ENCODE data around the gene ASTN1. TPM values are rescaled to one million over a fixed set of nuclear protein-coding genes. Genes with fewer than 3 reads are reported as not detected.

ASTN1 gene
- total RNA-seq, 1 experiment from 2014 or later = not detected

GRCh38 chr1:177142791-177143271 lies 21.7 kb downstream of the ASTN1 start:
- CTCF ChIA-PET = no interaction called here
- intact Hi-C loops (cut with micrococcal nuclease) = no loop called here
- H3K9me2 ChIP-seq (replicated peaks; ENCODE audit: low read length) = no peaks in the 10 kb centered on the region

GRCh38 chr1:177142010-177142409 lies 22.5 kb downstream of the ASTN1 start:
- ChIA-PET CTCF (no interaction called here), POLR2A (ENCODE audit: unreplicated experiment) (no interaction called here)
- H3F3A ChIP-seq (ENCODE audit: low read length, unreplicated experiment) = no peaks in the 10 kb centered on the region
- no peaks in the 10 kb centered on the region for H3K4me1 ChIP-seq (ENCODE audit: insufficient read depth, low read length)
- no peak overlapping the region for H3K9ac ChIP-seq (ENCODE audit: low read length)
- no peaks in the 10 kb centered on the region for H3K9me3 ChIP-seq (ENCODE audit: low read length)
- BruUV-seq (replicated peaks) = no TSS peak
- H3K27ac ChIP-seq (ENCODE audit: low read length) = no peak overlapping the region
- no peak overlapping the region for H3K4me3 ChIP-seq (ENCODE audit: low read length)
- DNase-seq (no peak), ATAC-seq (no peak)
- H4K20me1 ChIP-seq (ENCODE audit: low read length) = no peaks in the 10 kb centered on the region
- no peaks in the 10 kb centered on the region for H3K9me2 ChIP-seq (replicated peaks; ENCODE audit: low read length)
- no peaks in the 10 kb centered on the region for H3K36me3 ChIP-seq (ENCODE audit: low read depth, low read length)
- H3K79me2 ChIP-seq (ENCODE audit: low read length) = no peaks in the 10 kb centered on the region
- intact Hi-C loops (cut with micrococcal nuclease) = no loop called here
- TF ChIP-seq, protein P1, sequence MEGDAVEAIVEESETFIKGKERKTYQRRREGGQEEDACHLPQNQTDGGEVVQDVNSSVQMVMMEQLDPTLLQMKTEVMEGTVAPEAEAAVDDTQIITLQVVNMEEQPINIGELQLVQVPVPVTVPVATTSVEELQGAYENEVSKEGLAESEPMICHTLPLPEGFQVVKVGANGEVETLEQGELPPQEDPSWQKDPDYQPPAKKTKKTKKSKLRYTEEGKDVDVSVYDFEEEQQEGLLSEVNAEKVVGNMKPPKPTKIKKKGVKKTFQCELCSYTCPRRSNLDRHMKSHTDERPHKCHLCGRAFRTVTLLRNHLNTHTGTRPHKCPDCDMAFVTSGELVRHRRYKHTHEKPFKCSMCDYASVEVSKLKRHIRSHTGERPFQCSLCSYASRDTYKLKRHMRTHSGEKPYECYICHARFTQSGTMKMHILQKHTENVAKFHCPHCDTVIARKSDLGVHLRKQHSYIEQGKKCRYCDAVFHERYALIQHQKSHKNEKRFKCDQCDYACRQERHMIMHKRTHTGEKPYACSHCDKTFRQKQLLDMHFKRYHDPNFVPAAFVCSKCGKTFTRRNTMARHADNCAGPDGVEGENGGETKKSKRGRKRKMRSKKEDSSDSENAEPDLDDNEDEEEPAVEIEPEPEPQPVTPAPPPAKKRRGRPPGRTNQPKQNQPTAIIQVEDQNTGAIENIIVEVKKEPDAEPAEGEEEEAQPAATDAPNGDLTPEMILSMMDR (conservative IDR thresholded peaks at IDR 0.05; ENCODE audit: low read depth, low read length) = no peak
- no peak for TF ChIP-seq EZH2phosphoT487 (IDR thresholded peaks at IDR 0.05; ENCODE audit: borderline replicate concordance, low read length)
- TF ChIP-seq EZH2 (IDR thresholded peaks at IDR 0.05; ENCODE audit: low read length, unreplicated experiment) = no peak
- no peaks in the 10 kb centered on the region for H3K27me3 ChIP-seq (ENCODE audit: low read length)
- H3K4me2 ChIP-seq (ENCODE audit: low read length) = no peak overlapping the region
- no peak overlapping the region for H2AFZ ChIP-seq (ENCODE audit: low read length)

More at GRCh38 chr1:177142791-177143271, 21.7 kb downstream of the ASTN1 start:
- H3K36me3 ChIP-seq (ENCODE audit: low read depth, low read length) = no peaks in the 10 kb centered on the region
- POLR2A ChIA-PET (ENCODE audit: unreplicated experiment) = no interaction called here
- BruUV-seq (replicated peaks) = no TSS peak
- no peaks in the 10 kb centered on the region for H3K9me3 ChIP-seq (ENCODE audit: low read length)
- TF ChIP-seq EZH2 (IDR thresholded peaks at IDR 0.05; ENCODE audit: low read length, unreplicated experiment) (no peak), EZH2phosphoT487 (IDR thresholded peaks at IDR 0.05; ENCODE audit: borderline replicate concordance, low read length) (no peak)
- TF ChIP-seq, protein P1 (conservative IDR thresholded peaks at IDR 0.05; ENCODE audit: low read depth, low read length) = no peak
- H3K4me1 ChIP-seq (ENCODE audit: insufficient read depth, low read length) = no peaks in the 10 kb centered on the region
- H3K27ac ChIP-seq (ENCODE audit: low read length) = no peak overlapping the region
- no peaks in the 10 kb centered on the region for H3K79me2 ChIP-seq (ENCODE audit: low read length)
- no peaks in the 10 kb centered on the region for H3F3A ChIP-seq (ENCODE audit: low read length, unreplicated experiment)
- H3K4me2 ChIP-seq (ENCODE audit: low read length) = no peak overlapping the region
- H4K20me1 ChIP-seq (ENCODE audit: low read length) = no peaks in the 10 kb centered on the region
- ATAC-seq = no peak
- H2AFZ ChIP-seq (ENCODE audit: low read length) = no peak overlapping the region
- DNase-seq = no peak
- H3K9ac ChIP-seq (ENCODE audit: low read length) = no peak overlapping the region
- H3K27me3 ChIP-seq (ENCODE audit: low read length) = no peaks in the 10 kb centered on the region
- H3K4me3 ChIP-seq (ENCODE audit: low read length) = no peak overlapping the region

GRCh38 chr1:177138347-177138746 lies 26.2 kb downstream of the ASTN1 start:
- TF ChIP-seq EZH2phosphoT487 (IDR thresholded peaks at IDR 0.05; ENCODE audit: borderline replicate concordance, low read length) (no peak), EZH2 (IDR thresholded peaks at IDR 0.05; ENCODE audit: low read length, unreplicated experiment) (no peak)
- TF ChIP-seq, protein P1 (conservative IDR thresholded peaks at IDR 0.05; ENCODE audit: low read depth, low read length) = no peak
- H3K4me1 ChIP-seq (ENCODE audit: insufficient read depth, low read length) = no peaks in the 10 kb centered on the region
- intact Hi-C loops (cut with micrococcal nuclease) = no loop called here
- H4K20me1 ChIP-seq (ENCODE audit: low read length) = no peaks in the 10 kb centered on the region
- ATAC-seq (no peak), DNase-seq (no peak)
- H3K9me3 ChIP-seq (ENCODE audit: low read length) = no peaks in the 10 kb centered on the region
- H2AFZ ChIP-seq (ENCODE audit: low read length) = no peak overlapping the region
- H3K4me3 ChIP-seq (ENCODE audit: low read length) = no peak overlapping the region
- no peak overlapping the region for H3K9ac ChIP-seq (ENCODE audit: low read length)
- no peak overlapping the region for H3K27ac ChIP-seq (ENCODE audit: low read length)
- H3K4me2 ChIP-seq (ENCODE audit: low read length) = no peak overlapping the region
- BruUV-seq (replicated peaks) = no TSS peak
- no peaks in the 10 kb centered on the region for H3F3A ChIP-seq (ENCODE audit: low read length, unreplicated experiment)
- no peaks in the 10 kb centered on the region for H3K79me2 ChIP-seq (ENCODE audit: low read length)
- CTCF ChIA-PET = no interaction called here
- POLR2A ChIA-PET (ENCODE audit: unreplicated experiment) = no interaction called here
- H3K27me3 ChIP-seq (ENCODE audit: low read length) = no peaks in the 10 kb centered on the region
- H3K9me2 ChIP-seq (replicated peaks; ENCODE audit: low read length) = no peaks in the 10 kb centered on the region
- no peaks in the 10 kb centered on the region for H3K36me3 ChIP-seq (ENCODE audit: low read depth, low read length)
